H1 (cell line): ENCODE results near the gene EIF4A2. TPM values are rescaled to one million over a fixed set of nuclear protein-coding genes. Genes with fewer than 3 reads are reported as not detected.

Experiments
- CTCF ChIA-PET: fragments of 300-600 bp; sonication (Branson Sonifier 250); formaldehyde crosslinking; loops from one replicate; lab custom pipeline; 2021; ENCODE audit not compliant: partially characterized antibody; lab: Charles Lee
- POLR2A ChIA-PET: fragments of 300-600 bp; sonication (Branson Sonifier 250); formaldehyde crosslinking; loops from one replicate; lab custom pipeline; 2021; ENCODE audit warnings: inconsistent platforms; ENCODE audit not compliant: partially characterized antibody; lab: Charles Lee
- DNase-seq, 2 experiments: peaks; one replicate each; pipeline versions ENCODE4 v3.0.0 to v3.0.0-alpha.2; 2010 to 2022; ENCODE audit warnings: low spot score in 2 of 2, low read depth in 1 of 2, mixed read lengths in 1 of 2
- FAIRE-seq: peaks from 2 replicates; lab custom pipeline; 2011; peaks lifted over from hg19 to GRCh38; lab: Jason Lieb, UNC
- H2AFZ ChIP-seq: 2 replicates; pipeline ENCODE4 v1.8.1; 2012; ENCODE audit warnings: low read length, inconsistent platforms
- H2AK5ac ChIP-seq: 2 replicates; pipeline ENCODE4 v1.6.1; 2013; ENCODE audit warnings: low read depth, low read length
- H2BK120ac ChIP-seq: replicated peaks from 2 replicates; pipeline ENCODE3; 2013; ENCODE audit warnings: low read depth, low read length, inconsistent platforms
- H2BK12ac ChIP-seq: 2 replicates; pipeline ENCODE4 v1.6.1; 2013; ENCODE audit warnings: low read depth, low read length
- H2BK15ac ChIP-seq: 2 replicates; pipeline ENCODE4 v1.6.1; 2013; ENCODE audit warnings: low read length
- H2BK20ac ChIP-seq: 2 replicates; pipeline ENCODE4 v1.6.1; 2013; ENCODE audit warnings: low read length
- H2BK5ac ChIP-seq: 2 replicates; pipeline ENCODE4 v1.6.1; 2013; ENCODE audit warnings: low read depth, low read length
- H3K14ac ChIP-seq: 2 replicates; pipeline ENCODE4 v1.6.1; 2013; ENCODE audit warnings: inconsistent platforms; ENCODE audit not compliant: insufficient read length
- H3K18ac ChIP-seq: 2 replicates; pipeline ENCODE4 v1.6.1; 2013; ENCODE audit warnings: low read length; ENCODE audit errors: extremely low read depth
- H3K23ac ChIP-seq: 2 replicates; pipeline ENCODE4 v1.6.1; 2013; ENCODE audit warnings: inconsistent platforms; ENCODE audit not compliant: insufficient read length
- H3K23me2 ChIP-seq: 2 replicates; pipeline ENCODE4 v1.6.1; 2013; ENCODE audit warnings: low read depth, low read length
- H3K27ac ChIP-seq: 2 replicates; pipeline ENCODE4 v1.6.1; 2011; ENCODE audit warnings: low read depth, low read length, inconsistent platforms
- H3K27me3 ChIP-seq, 4 experiments: replicated peaks in 1 of 4; 1 replicate in 1 of 4; 2 replicates in 3 of 4; pipeline versions ENCODE4 v1.6.1 to v1.8.1; 2011 to 2013; ENCODE audit warnings: low read length in 3 of 4, mild to moderate bottlenecking in 3 of 4, inconsistent platforms in 2 of 4, mixed read lengths in 2 of 4, moderate library complexity in 1 of 4; ENCODE audit not compliant: control insufficient read depth in 3 of 4, insufficient read depth in 3 of 4; ENCODE audit errors: extremely low read depth in 1 of 4
- H3K36me3 ChIP-seq, 4 experiments: 2 replicates each; pipeline versions ENCODE4 v1.6.1 to v1.8.1; 2011 to 2013; ENCODE audit warnings: mild to moderate bottlenecking in 4 of 4, low read length in 3 of 4, moderate library complexity in 2 of 4, control low read depth in 1 of 4, inconsistent platforms in 1 of 4; ENCODE audit not compliant: insufficient read depth in 4 of 4, control insufficient read depth in 2 of 4
- H3K4ac ChIP-seq: replicated peaks from 2 replicates; pipeline ENCODE3; 2013; ENCODE audit warnings: low read length, low read depth, mixed read lengths, inconsistent platforms; ENCODE audit not compliant: insufficient read length
- H3K4me1 ChIP-seq, 4 experiments: replicated peaks in 1 of 4; 1 replicate in 1 of 4; 2 replicates in 3 of 4; pipeline versions ENCODE4 v1.6.1 to v1.8.1; 2011 to 2013; ENCODE audit warnings: low read length in 3 of 4, inconsistent platforms in 2 of 4, mixed read lengths in 1 of 4; ENCODE audit not compliant: insufficient read depth in 4 of 4, control insufficient read depth in 3 of 4
- H3K4me2 ChIP-seq, 2 experiments: 2 replicates each; pipeline versions ENCODE4 v1.6.1 to v1.8.1; 2011 to 2013; ENCODE audit warnings: low read depth in 2 of 2, low read length in 2 of 2, control low read depth in 1 of 2, inconsistent platforms in 1 of 2, mild to moderate bottlenecking in 1 of 2; ENCODE audit not compliant: insufficient read depth in 1 of 2
- H3K4me3 ChIP-seq, 4 experiments: fragments of 200-600, 300-600 bp in 1 of 4; sonication (generic), shearing (Covaris generic), sonication (Bioruptor Twin) in 1 of 4; 2 replicates each; pipeline versions ENCODE4 v1.5.1 to v1.8.1; 2011 to 2016; ENCODE audit warnings: low read length in 4 of 4, low read depth in 3 of 4, control low read depth in 2 of 4, inconsistent platforms in 2 of 4, mild to moderate bottlenecking in 2 of 4, mixed read lengths in 1 of 4, moderate library complexity in 1 of 4; ENCODE audit not compliant: insufficient read depth in 2 of 4; ENCODE audit errors: extremely low read depth in 1 of 4
- H3K56ac ChIP-seq: replicated peaks from 2 replicates; pipeline ENCODE3; 2013; ENCODE audit warnings: low read depth, mild to moderate bottlenecking, mixed read lengths, low read length, inconsistent platforms; ENCODE audit not compliant: insufficient read length
- H3K79me1 ChIP-seq: 2 replicates; pipeline ENCODE4 v1.6.1; 2013; ENCODE audit warnings: low read depth, low read length, control low read depth
- H3K79me2 ChIP-seq, 2 experiments: 2 replicates each; pipeline versions ENCODE4 v1.6.1 to v1.8.1; 2012 to 2013; ENCODE audit warnings: low read length in 2 of 2, mild to moderate bottlenecking in 2 of 2, inconsistent platforms in 1 of 2; ENCODE audit not compliant: insufficient read depth in 2 of 2, control insufficient read depth in 1 of 2
- H3K9ac ChIP-seq, 4 experiments: replicated peaks in 1 of 4; 1 replicate in 1 of 4; 2 replicates in 3 of 4; pipeline versions ENCODE4 v1.6.1 to v1.8.1; 2011 to 2013; ENCODE audit warnings: low read depth in 3 of 4, low read length in 3 of 4, control low read depth in 2 of 4, mild to moderate bottlenecking in 2 of 4, moderate library complexity in 2 of 4, inconsistent platforms in 1 of 4; ENCODE audit errors: extremely low read depth in 1 of 4
- H3K9me3 ChIP-seq, 2 experiments: 2 replicates each; pipeline versions ENCODE4 v1.6.1 to v1.8.1; 2012 to 2013; ENCODE audit warnings: mild to moderate bottlenecking in 2 of 2, moderate library complexity in 2 of 2, control low read depth in 1 of 2, inconsistent platforms in 1 of 2, low read depth in 1 of 2, low read length in 1 of 2, mixed read lengths in 1 of 2; ENCODE audit not compliant: insufficient read depth in 2 of 2
- H4K20me1 ChIP-seq, 2 experiments: replicated peaks in 1 of 2; 2 replicates each; pipeline versions ENCODE3 to v1.8.1; 2011 to 2013; ENCODE audit warnings: inconsistent platforms in 2 of 2, low read length in 2 of 2, mild to moderate bottlenecking in 1 of 2; ENCODE audit not compliant: insufficient read depth in 2 of 2, control insufficient read depth in 1 of 2
- H4K5ac ChIP-seq: 2 replicates; pipeline ENCODE4 v1.6.1; 2013; ENCODE audit warnings: low read length, low read depth, mixed read lengths, inconsistent platforms; ENCODE audit not compliant: insufficient read length
- H4K8ac ChIP-seq: 2 replicates; pipeline ENCODE4 v1.8.0; 2013; ENCODE audit warnings: mild to moderate bottlenecking, moderate library complexity, low read length, inconsistent platforms; ENCODE audit not compliant: insufficient read depth; ENCODE audit errors: extremely low read depth
- H4K91ac ChIP-seq: replicated peaks from 2 replicates; pipeline ENCODE3; 2013; ENCODE audit warnings: low read length, mixed read lengths, inconsistent platforms; ENCODE audit not compliant: insufficient read length
- CBX8 ChIP-seq: fragments of 300-800, 300-1000 bp; sonication (generic); IDR thresholded peaks from 2 replicates; pipeline ENCODE4 v1.7.1; 2016; ENCODE audit warnings: low read depth, low read length, borderline replicate concordance
- CTCF ChIP-seq, 3 experiments: IDR thresholded peaks; 1 replicate in 2 of 3; 2 replicates in 1 of 3; pipeline versions ENCODE4 v1.5.1 to v1.6.1; 2011; ENCODE audit warnings: low read length in 3 of 3, mild to moderate bottlenecking in 3 of 3, inconsistent platforms in 2 of 3, low read depth in 1 of 3, moderate library complexity in 1 of 3; ENCODE audit not compliant: insufficient read depth in 1 of 3; ENCODE audit errors: control extremely low read depth in 1 of 3
- EZH2 ChIP-seq: fragments of 200-600 bp; sonication (generic); IDR thresholded peaks from 2 replicates; pipeline ENCODE4 v1.7.1; 2012; ENCODE audit warnings: low read depth, mild to moderate bottlenecking, moderate library complexity, low read length, inconsistent platforms; ENCODE audit not compliant: severe bottlenecking
- NANOG ChIP-seq: IDR thresholded peaks from 2 replicates; pipeline ENCODE4 v1.6.1; 2011; ENCODE audit warnings: low read length, low read depth, mild to moderate bottlenecking, inconsistent platforms; ENCODE audit not compliant: insufficient read depth, poor library complexity, severe bottlenecking
- SP4 ChIP-seq: IDR thresholded peaks from 2 replicates; pipeline ENCODE4 v1.6.1; 2012; ENCODE audit warnings: low read length, inconsistent platforms
- SUZ12 ChIP-seq: fragments of 200-600 bp; sonication (generic); IDR thresholded peaks from 2 replicates; pipeline ENCODE4 v1.6.1; 2012; ENCODE audit warnings: mild to moderate bottlenecking, inconsistent platforms, low read length, moderate library complexity, mixed read lengths
- TCF12 ChIP-seq: IDR thresholded peaks from 2 replicates; pipeline ENCODE4 v1.6.1; 2011; ENCODE audit warnings: low read depth, mild to moderate bottlenecking, low read length
- TEAD4 ChIP-seq: IDR thresholded peaks from 2 replicates; pipeline ENCODE4 v1.6.1; 2012; ENCODE audit warnings: low read depth, low read length, inconsistent platforms, mixed read lengths
- YY1 ChIP-seq: IDR thresholded peaks from 2 replicates; pipeline ENCODE4 v1.6.1; 2011; ENCODE audit warnings: low read depth, mild to moderate bottlenecking, low read length
- WGBS, 2 experiments: shearing (Covaris generic) in 1 of 2; methylation state at CpG; one replicate each; pipeline versions ENCODE4 v1.1.6 to v1.1.7; 2013 to 2015; ENCODE audit warnings: low lambda C conversion rate in 2 of 2, mixed read lengths in 2 of 2, inconsistent platforms in 1 of 2, low coverage in 1 of 2, missing lambda C conversion rate in 1 of 2; ENCODE audit not compliant: insufficient replicate concordance in 2 of 2, insufficient coverage in 1 of 2, insufficient read length in 1 of 2; ENCODE audit errors: extremely low coverage in 1 of 2, missing lambda C conversion rate in 1 of 2; 5-methylcytosine and 5-hydroxymethylcytosine counted together
- polyA plus RNA-seq, 7 experiments: library from polyadenylated mRNA; depleted of rRNA in 3 of 7; stranded (reverse) in 5 of 7; unstranded in 2 of 7; fragments of >200 nt in 5 of 7; fragments of 200-250 nt in 2 of 7; gene quantifications; 1 replicate in 5 of 7; 2 replicates in 1 of 7; 4 replicates in 1 of 7; pipeline versions ENCODE4 v1.2.1 to v1.2.3, GENCODE V29; 2011 to 2013; ENCODE audit warnings: missing spikeins in 2 of 7, mixed read lengths in 2 of 7
- total RNA-seq: library from RNA; stranded (reverse); fragmentation: NEBNext Ultra II Directional; extraction: Animal tissue kit (Norgen Biotek cat#: 25700); gene quantifications from 2 replicates; pipeline ENCODE4 v1.2.1, GENCODE V29; 2021

EIF4A2 gene
- total and polyA plus RNA-seq, 2 of the 8 experiments (the other 6 are each of a cell fraction or from before 2014, with no cell fraction given) = 527 to 604 TPM

GRCh38 chr3:186825294-186825821, 42.0 kb downstream of the EIF4A2 start:
- 14% methylated on average over 23 of the region's 23 CpGs; no CpG with 5 or more reads in 1 of the 2 experiments for WGBS, 2 experiments
- Histone ChIP-seq H4K8ac (no peak overlapping the region; the same call in 1 of the 2 replicates), H3K36me3 (no peaks in the 10 kb centered on the region), H3K56ac (no peak overlapping the region), H2BK5ac (no peak overlapping the region), H3K23ac (no peak overlapping the region), H3K79me1 (no peaks in the 10 kb centered on the region; the same call in 1 of the 2 replicates), H2BK120ac (no peak overlapping the region), H3K4me2 (peak overlapping the region; percentile 70 to 85), H3K14ac (no peak overlapping the region), H3K18ac (no peak overlapping the region; the same call in 1 of the 2 replicates), H2BK20ac (no peak overlapping the region), H3K9ac (0 out of 7 replicates have a peak overlapping the region, but pooled peaks of 1 of the 4 experiments have one; percentile 2), H3K23me2 (peaks cover 15% of the 10 kb centered on the region; the same call in 1 of the 2 replicates), H3K4me3 (peak overlapping the region; percentile 34 to 69 (median 46)), H2AFZ (no peak overlapping the region), H4K20me1 (no peaks in the 10 kb centered on the region), H2BK15ac (no peak overlapping the region; the same call in 1 of the 2 replicates), H3K27ac (no peak overlapping the region), H3K4me1 (peaks cover 7 to 23% (median 19%) of the 10 kb centered on the region in 4 experiments), H4K5ac (no peak overlapping the region), H4K91ac (no peak overlapping the region), H2AK5ac (no peak overlapping the region), H3K9me3 (no peaks in the 10 kb centered on the region), H3K4ac (no peak overlapping the region), H2BK12ac (0 out of 2 replicates have a peak overlapping the region, but pooled peaks have one; percentile 12), H3K27me3 (peaks cover 0 to 38% (median 29%) of the 10 kb centered on the region in 4 experiments; a peak in 6 of 7 replicates), H3K79me2 (no peaks in the 10 kb centered on the region)
- DNase-seq = peak in 1 of 2 experiments; percentile 70
- ChIA-PET CTCF (interaction anchor here (0.5 to 5.4 kb wide), 6 partner anchors 11 to 885 kb away, joined by 3 to 43 read pairs (median 3); no protein-coding TSS in a partner anchor), POLR2A (interaction anchor here (1.2 to 7.4 kb wide), 5 partner anchors 19 to 106 kb away, joined by 3 to 73 read pairs (median 13); partner anchors contain the start of genes EIF4A2, RFC4 and ST6GAL1)
- no peak for FAIRE-seq
- 0 out of 2 replicates have a peak, but pooled peaks have one; percentile 12 for TF ChIP-seq TEAD4
- no peak for TF ChIP-seq NANOG
- TF ChIP-seq SUZ12 = 0 out of 2 replicates have a peak, but pooled peaks have one; percentile 7
- no peak for TF ChIP-seq CBX8
- no peak for TF ChIP-seq TCF12
- TF ChIP-seq EZH2 = no peak
- TF ChIP-seq CTCF (IDR thresholded peaks at IDR 0.05; ENCODE audit: control extremely low read depth in 1 of 3, insufficient read depth in 1 of 3, low read depth in 1 of 3, low read length in 3 of 3) = no peak
- no peak for TF ChIP-seq YY1
- no peak for TF ChIP-seq SP4
